Endothelial cell of umbilical vein (primary cell): ENCODE data around the gene ZFPM1. TPM values are rescaled to one million over a fixed set of nuclear protein-coding genes. Genes with fewer than 3 reads are reported as not detected.

Experiments used
- BruUV-seq: library from RNA; stranded (reverse); fragments of 400-500 nt; replicated peaks from 2 replicates; lab custom pipeline; 2021; lab: Mats Ljungman, UMichigan
- CTCF ChIA-PET: fragments of 300-600, 350-600 bp; sonication (Branson Sonifier 250); formaldehyde crosslinking; loops from one replicate; lab custom pipeline; 2021; ENCODE audit warnings: antibody characterized with exemption, inconsistent platforms; lab: Charles Lee
- POLR2A ChIA-PET: fragments of 300-600, 350-600 bp; sonication (Branson Sonifier 250); formaldehyde crosslinking; loops from one replicate; lab custom pipeline; 2021; ENCODE audit warnings: antibody characterized with exemption, inconsistent platforms; lab: Charles Lee
- DNase-seq: peaks from one replicate; pipeline ENCODE4 v3.0.0-alpha.2; 2011; ENCODE audit warnings: low read depth, low spot score
- FAIRE-seq: peaks from 2 replicates; lab custom pipeline; 2011; peaks lifted over from hg19 to GRCh38; lab: Jason Lieb, UNC
- H2AFZ ChIP-seq: 2 replicates; pipeline ENCODE4 v1.6.0; 2012; ENCODE audit warnings: low read depth, low read length, control low read depth, inconsistent platforms
- H3K27ac ChIP-seq: 2 replicates; pipeline ENCODE4 v1.5.1; 2011; ENCODE audit warnings: low read depth, mild to moderate bottlenecking, control low read depth, low read length, moderate library complexity; ENCODE audit not compliant: insufficient read depth
- H3K27me3 ChIP-seq, 2 experiments: 2 replicates each; pipeline versions ENCODE4 v1.6.0 to v1.6.1; 2011; ENCODE audit warnings: low read length in 2 of 2, mixed read lengths in 1 of 2; ENCODE audit not compliant: control insufficient read depth in 2 of 2, insufficient read depth in 2 of 2
- H3K36me3 ChIP-seq, 2 experiments: 2 replicates in 1 of 2; 3 replicates in 1 of 2; pipeline ENCODE4 v1.5.1; 2011; ENCODE audit warnings: low read length in 2 of 2, mild to moderate bottlenecking in 1 of 2, moderate library complexity in 1 of 2; ENCODE audit not compliant: control insufficient read depth in 2 of 2, insufficient read depth in 2 of 2; ENCODE audit errors: extremely low read depth in 1 of 2
- H3K4me1 ChIP-seq: 3 replicates; pipeline ENCODE4 v1.5.1; 2011; ENCODE audit warnings: mild to moderate bottlenecking, low read length; ENCODE audit not compliant: control insufficient read depth, insufficient read depth; ENCODE audit errors: extremely low read depth
- H3K4me2 ChIP-seq: 2 replicates; pipeline ENCODE4 v1.6.1; 2011; ENCODE audit warnings: low read length, control low read depth, mixed read lengths; ENCODE audit not compliant: insufficient read depth
- H3K4me3 ChIP-seq, 3 experiments: fragments of 200-600 bp in 1 of 3; sonication (generic), shearing (Covaris generic) in 1 of 3; replicated peaks in 1 of 3; 2 replicates each; pipeline ENCODE4 v1.5.1; 2011 to 2016; ENCODE audit warnings: control low read depth in 3 of 3, low read length in 3 of 3, mild to moderate bottlenecking in 2 of 3, inconsistent platforms in 1 of 3, low read depth in 1 of 3, moderate library complexity in 1 of 3; ENCODE audit not compliant: insufficient read depth in 1 of 3
- H3K79me2 ChIP-seq: 2 replicates; pipeline ENCODE4 v1.6.0; 2012; ENCODE audit warnings: low read length, inconsistent platforms; ENCODE audit not compliant: control insufficient read depth, insufficient read depth
- H3K9ac ChIP-seq: replicated peaks from 2 replicates; pipeline ENCODE3; 2011; ENCODE audit warnings: low read length, control low read depth; ENCODE audit not compliant: insufficient read depth; ENCODE audit errors: extremely low read depth
- H3K9me1 ChIP-seq: replicated peaks from 3 replicates; pipeline ENCODE4 v1.6.0; 2011; ENCODE audit warnings: mild to moderate bottlenecking, low read length; ENCODE audit not compliant: control insufficient read depth, insufficient read depth; ENCODE audit errors: extremely low read depth
- H3K9me3 ChIP-seq: replicated peaks from 2 replicates; pipeline ENCODE4 v1.5.1; 2012; ENCODE audit warnings: low read length, inconsistent platforms; ENCODE audit not compliant: control insufficient read depth, insufficient read depth
- H4K20me1 ChIP-seq: replicated peaks from 2 replicates; pipeline ENCODE3; 2011; ENCODE audit warnings: mild to moderate bottlenecking, low read length; ENCODE audit not compliant: control insufficient read depth, insufficient read depth; ENCODE audit errors: extremely low read depth
- EZH2 ChIP-seq: IDR thresholded peaks from 2 replicates; pipeline ENCODE4 v1.6.1; 2012; ENCODE audit warnings: borderline replicate concordance, low read depth, mild to moderate bottlenecking, moderate library complexity, low read length, inconsistent platforms; ENCODE audit not compliant: severe bottlenecking
- FOS ChIP-seq: IDR thresholded peaks from 2 replicates; pipeline ENCODE4 v1.6.1; 2011; ENCODE audit warnings: mild to moderate bottlenecking, low read length, moderate library complexity, borderline replicate concordance; ENCODE audit not compliant: insufficient read depth
- GATA2 ChIP-seq: IDR thresholded peaks from 2 replicates; pipeline ENCODE4 v1.7.0; 2011; ENCODE audit warnings: low read depth, mild to moderate bottlenecking, moderate library complexity, mixed read lengths, low read length; ENCODE audit not compliant: insufficient read length, insufficient read depth
- JUN ChIP-seq: IDR thresholded peaks from 2 replicates; pipeline ENCODE4 v1.6.1; 2011; ENCODE audit warnings: borderline replicate concordance, low read depth; ENCODE audit not compliant: insufficient read length, insufficient read depth
- MYC ChIP-seq: IDR thresholded peaks from one replicate; pipeline ENCODE4 v1.6.1; 2011; ENCODE audit warnings: mild to moderate bottlenecking, low read depth, low read length
- POLR2A ChIP-seq: IDR thresholded peaks from 2 replicates; pipeline ENCODE4 v1.6.1; 2012; ENCODE audit warnings: low read depth, mild to moderate bottlenecking, control low read depth, low read length
- POLR2AphosphoS5 ChIP-seq: IDR thresholded peaks from 2 replicates; pipeline ENCODE4 v1.6.1; 2012; ENCODE audit warnings: low read depth, mild to moderate bottlenecking, control low read depth, low read length, moderate library complexity; ENCODE audit not compliant: insufficient read depth
- dilution Hi-C: fragments of 300-500 bp; cut with MboI; formaldehyde crosslinking; loops from one replicate; pipeline ENCODE4 v1.15.0; 2019; ENCODE audit warnings: low sequenced_read_pairs; ENCODE audit not compliant: extremely low pct_ligation_motif_present
- intact Hi-C: fragments of 100-400 bp; cut with micrococcal nuclease; formaldehyde crosslinking; loops from one replicate; pipeline ENCODE4 v1.10.0; 2022
- polyA plus RNA-seq, 4 experiments: library from polyadenylated mRNA; depleted of rRNA in 3 of 4; stranded (reverse) in 3 of 4; unstranded in 1 of 4; fragments of >200 nt; gene quantifications; 2 replicates each; pipeline versions ENCODE4 v1.2.1 to v1.2.3, GENCODE V29; 2011 to 2012; ENCODE audit warnings: missing spikeins in 1 of 4
- total RNA-seq: library from RNA; stranded (reverse); gene quantifications from 2 replicates; pipeline ENCODE4 v1.2.3, GENCODE V29; 2021
- TF ChIP-seq, protein P1 (sequence below), 2 donors: IDR thresholded peaks; 1 replicate in 1 of 2; 2 replicates in 1 of 2; pipeline ENCODE4 v1.5.1; 2011; ENCODE audit warnings: low read length in 2 of 2, mild to moderate bottlenecking in 2 of 2, moderate library complexity in 2 of 2, control low read depth in 1 of 2, inconsistent platforms in 1 of 2, low read depth in 1 of 2; ENCODE audit not compliant: insufficient read depth in 1 of 2; ENCODE audit errors: extremely low read depth in 1 of 2
- TF ChIP-seq, protein P2 (sequence below): IDR thresholded peaks from 2 replicates; pipeline ENCODE4 v1.6.1; 2011; ENCODE audit not compliant: insufficient read depth, insufficient read length

ZFPM1 gene
- total and polyA plus RNA-seq, 2 donors (not counting 3 experiments of a cell fraction or from before 2014, with no cell fraction given), result 0.37 to 7.5 TPM

DNA sequence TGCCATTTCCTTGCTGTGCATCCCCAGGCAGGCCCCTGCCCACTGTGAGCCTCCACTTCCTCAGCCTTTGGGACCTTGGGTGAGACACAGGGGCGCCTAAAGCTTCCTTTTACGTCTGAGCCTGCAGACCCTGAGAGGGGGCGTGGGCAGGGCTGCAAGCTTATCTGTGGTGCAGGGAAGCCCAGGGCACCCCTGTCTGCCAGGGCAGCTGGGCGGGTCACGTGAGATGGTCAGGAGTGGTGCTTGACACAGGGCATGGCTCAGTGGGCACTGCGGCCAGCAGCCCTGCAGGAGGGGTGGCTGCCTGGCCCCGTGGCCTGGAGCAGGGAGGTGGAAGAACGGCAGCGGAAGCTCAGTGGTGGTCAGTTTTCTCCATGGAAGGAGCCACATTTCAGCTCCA, 62.3 kb downstream of the ZFPM1 start:
- no peak overlapping the region for H3K27ac ChIP-seq
- no peaks in the 10 kb centered on the region for H3K36me3 ChIP-seq
- DNase-seq (no peak), FAIRE-seq (no peak)
- no peak overlapping the region for H2AFZ ChIP-seq
- dilution Hi-C loops (no loop called here), intact Hi-C loops (no loop called here)
- no peak overlapping the region for H3K4me3 ChIP-seq
- BruUV-seq, result no TSS peak
- H3K27me3 ChIP-seq, result no peaks in the 10 kb centered on the region
- no peaks in the 10 kb centered on the region for H3K79me2 ChIP-seq
- no peak overlapping the region for H3K4me2 ChIP-seq
- H3K4me1 ChIP-seq, result no peaks in the 10 kb centered on the region
- no peak overlapping the region for H3K9ac ChIP-seq
- ChIA-PET CTCF (no interaction called here), POLR2A (no interaction called here)
- peaks cover 3% of the 10 kb centered on the region for H4K20me1 ChIP-seq
- H3K9me1 ChIP-seq, result no peaks in the 10 kb centered on the region
- no peak for TF ChIP-seq EZH2
- no peak for TF ChIP-seq GATA2
- TF ChIP-seq MYC, result no peak
- TF ChIP-seq FOS, result no peak
- TF ChIP-seq POLR2AphosphoS5, result no peak
- TF ChIP-seq POLR2A, result no peak
- TF ChIP-seq JUN, result no peak
- TF ChIP-seq, protein P1, sequence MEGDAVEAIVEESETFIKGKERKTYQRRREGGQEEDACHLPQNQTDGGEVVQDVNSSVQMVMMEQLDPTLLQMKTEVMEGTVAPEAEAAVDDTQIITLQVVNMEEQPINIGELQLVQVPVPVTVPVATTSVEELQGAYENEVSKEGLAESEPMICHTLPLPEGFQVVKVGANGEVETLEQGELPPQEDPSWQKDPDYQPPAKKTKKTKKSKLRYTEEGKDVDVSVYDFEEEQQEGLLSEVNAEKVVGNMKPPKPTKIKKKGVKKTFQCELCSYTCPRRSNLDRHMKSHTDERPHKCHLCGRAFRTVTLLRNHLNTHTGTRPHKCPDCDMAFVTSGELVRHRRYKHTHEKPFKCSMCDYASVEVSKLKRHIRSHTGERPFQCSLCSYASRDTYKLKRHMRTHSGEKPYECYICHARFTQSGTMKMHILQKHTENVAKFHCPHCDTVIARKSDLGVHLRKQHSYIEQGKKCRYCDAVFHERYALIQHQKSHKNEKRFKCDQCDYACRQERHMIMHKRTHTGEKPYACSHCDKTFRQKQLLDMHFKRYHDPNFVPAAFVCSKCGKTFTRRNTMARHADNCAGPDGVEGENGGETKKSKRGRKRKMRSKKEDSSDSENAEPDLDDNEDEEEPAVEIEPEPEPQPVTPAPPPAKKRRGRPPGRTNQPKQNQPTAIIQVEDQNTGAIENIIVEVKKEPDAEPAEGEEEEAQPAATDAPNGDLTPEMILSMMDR (IDR thresholded peaks at IDR 0.05; ENCODE audit: extremely low read depth in 1 of 2, insufficient read depth in 1 of 2, low read depth in 1 of 2, low read length in 2 of 2), result no peak
- TF ChIP-seq, protein P2, sequence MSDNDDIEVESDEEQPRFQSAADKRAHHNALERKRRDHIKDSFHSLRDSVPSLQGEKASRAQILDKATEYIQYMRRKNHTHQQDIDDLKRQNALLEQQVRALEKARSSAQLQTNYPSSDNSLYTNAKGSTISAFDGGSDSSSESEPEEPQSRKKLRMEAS, result no peak
- H3K9me3 ChIP-seq, result no peaks in the 10 kb centered on the region
